PC-9 (cell line): ENCODE measurements around the gene DOCK1. TPM values are rescaled to one million over a fixed set of nuclear protein-coding genes. Genes with fewer than 3 reads are reported as not detected.

Experiments used
- BruUV-seq: library from RNA; stranded (reverse); fragments of 400-500 nt; replicated peaks from 2 replicates; lab custom pipeline; 2021; lab: Mats Ljungman, UMichigan
- CTCF ChIA-PET: fragments of 300-600 bp; sonication (Branson Sonifier 250); formaldehyde crosslinking; loops from one replicate; lab custom pipeline; 2022; ENCODE audit warnings: antibody characterized with exemption; lab: Charles Lee
- POLR2A ChIA-PET: fragments of 300-600 bp; sonication (Branson Sonifier 250); formaldehyde crosslinking; loops from one replicate; lab custom pipeline; 2022; ENCODE audit warnings: antibody characterized with exemption; ENCODE audit not compliant: unreplicated experiment; lab: Charles Lee
- DNase-seq, 2 experiments: peaks; one replicate each; pipeline versions ENCODE4 v3.0.0 to v3.0.0-alpha.2; 2015 to 2022; ENCODE audit warnings: mixed read lengths in 1 of 2
- H2AFZ ChIP-seq: fragments of 200-600 bp; sonication (generic); 2 replicates; pipeline ENCODE4 v1.8.1; 2017; ENCODE audit warnings: antibody characterized with exemption
- H3F3A ChIP-seq: fragments of 200-600 bp; sonication (generic); 2 replicates; pipeline ENCODE4 v1.8.1; 2017; ENCODE audit warnings: antibody characterized with exemption, mild to moderate bottlenecking, low read depth; ENCODE audit not compliant: insufficient read depth
- H3K27ac ChIP-seq: fragments of 200-600 bp; sonication (generic); 2 replicates; pipeline ENCODE4 v1.6.1; 2016; ENCODE audit warnings: mixed run types
- H3K27me3 ChIP-seq: fragments of 200-600 bp; sonication (generic); 2 replicates; pipeline ENCODE4 v1.6.1; 2016; ENCODE audit warnings: low read depth, mixed run types; ENCODE audit not compliant: insufficient read depth
- H3K36me3 ChIP-seq: fragments of 200-600 bp; sonication (generic); 2 replicates; pipeline ENCODE4 v1.6.1; 2016; ENCODE audit warnings: low read depth, mixed run types
- H3K4me1 ChIP-seq: fragments of 200-600 bp; sonication (generic); replicated peaks from 2 replicates; pipeline ENCODE4 v1.6.1; 2016; ENCODE audit warnings: mixed run types; ENCODE audit not compliant: insufficient read depth
- H3K4me2 ChIP-seq: fragments of 200-600 bp; sonication (generic); 2 replicates; pipeline ENCODE4 v1.6.1; 2017; ENCODE audit warnings: mixed run types
- H3K4me3 ChIP-seq: fragments of 200-600 bp; sonication (generic); 2 replicates; pipeline ENCODE4 v1.6.1; 2016; ENCODE audit warnings: mixed run types
- H3K79me2 ChIP-seq: fragments of 200-600 bp; sonication (generic); 2 replicates; pipeline ENCODE4 v1.6.1; 2017; ENCODE audit warnings: low read depth, mixed run types
- H3K9me2 ChIP-seq: fragments of 200-600 bp; sonication (generic); 2 replicates; pipeline ENCODE4 v1.8.1; 2017; ENCODE audit warnings: mild to moderate bottlenecking; ENCODE audit not compliant: insufficient read depth
- H3K9me3 ChIP-seq: fragments of 200-600 bp; sonication (generic); 2 replicates; pipeline ENCODE4 v1.8.1; 2016; ENCODE audit warnings: low read depth; ENCODE audit not compliant: insufficient read depth
- H4K20me1 ChIP-seq: fragments of 200-600 bp; sonication (generic); 2 replicates; pipeline ENCODE4 v1.8.1; 2017; ENCODE audit not compliant: insufficient read depth
- EZH2 ChIP-seq: fragments of 200-600 bp; sonication (generic); IDR thresholded peaks from 2 replicates; pipeline ENCODE4 v1.8.0; 2017; ENCODE audit warnings: antibody characterized with exemption, low read depth
- intact Hi-C: fragments of 100-400 bp; cut with micrococcal nuclease; formaldehyde crosslinking; loops from one replicate; pipeline ENCODE4 v1.10.0; 2022; ENCODE audit not compliant: unreplicated experiment
- total RNA-seq: library from RNA; stranded (reverse); gene quantifications from 2 replicates; pipeline ENCODE4 v1.2.3, GENCODE V29; 2021
- TF ChIP-seq, protein P1 (sequence below): fragments of 200-600 bp; sonication (generic); conservative IDR thresholded peaks from 2 replicates; pipeline ENCODE4 v1.6.1; 2017; ENCODE audit warnings: mixed run types, antibody characterized with exemption, mild to moderate bottlenecking, moderate library complexity

The DOCK1 gene
- total RNA-seq, 1 experiment from 2014 or later = 24.8 TPM

DNA sequence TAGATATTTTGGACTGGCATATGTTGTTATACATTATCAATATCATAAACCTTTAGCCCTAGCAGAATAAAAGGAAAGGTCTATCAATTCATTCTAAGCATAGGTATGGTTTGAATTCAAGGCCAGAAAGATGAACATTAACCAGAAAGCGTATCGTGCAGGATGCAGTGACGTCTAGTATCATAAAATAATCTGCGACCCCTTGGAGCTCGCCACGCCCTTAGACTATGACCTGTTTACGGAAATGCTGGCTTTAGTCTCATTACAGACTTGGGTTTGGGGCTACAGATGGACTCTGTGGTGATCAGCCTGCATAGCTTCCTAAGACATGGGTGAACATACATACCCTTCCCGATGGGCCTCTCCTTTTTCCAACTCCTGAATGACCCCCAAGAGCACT, 269.6 kb downstream of the DOCK1 start:
- no TSS peak for BruUV-seq
- intact Hi-C loops = no loop called here

DNA sequence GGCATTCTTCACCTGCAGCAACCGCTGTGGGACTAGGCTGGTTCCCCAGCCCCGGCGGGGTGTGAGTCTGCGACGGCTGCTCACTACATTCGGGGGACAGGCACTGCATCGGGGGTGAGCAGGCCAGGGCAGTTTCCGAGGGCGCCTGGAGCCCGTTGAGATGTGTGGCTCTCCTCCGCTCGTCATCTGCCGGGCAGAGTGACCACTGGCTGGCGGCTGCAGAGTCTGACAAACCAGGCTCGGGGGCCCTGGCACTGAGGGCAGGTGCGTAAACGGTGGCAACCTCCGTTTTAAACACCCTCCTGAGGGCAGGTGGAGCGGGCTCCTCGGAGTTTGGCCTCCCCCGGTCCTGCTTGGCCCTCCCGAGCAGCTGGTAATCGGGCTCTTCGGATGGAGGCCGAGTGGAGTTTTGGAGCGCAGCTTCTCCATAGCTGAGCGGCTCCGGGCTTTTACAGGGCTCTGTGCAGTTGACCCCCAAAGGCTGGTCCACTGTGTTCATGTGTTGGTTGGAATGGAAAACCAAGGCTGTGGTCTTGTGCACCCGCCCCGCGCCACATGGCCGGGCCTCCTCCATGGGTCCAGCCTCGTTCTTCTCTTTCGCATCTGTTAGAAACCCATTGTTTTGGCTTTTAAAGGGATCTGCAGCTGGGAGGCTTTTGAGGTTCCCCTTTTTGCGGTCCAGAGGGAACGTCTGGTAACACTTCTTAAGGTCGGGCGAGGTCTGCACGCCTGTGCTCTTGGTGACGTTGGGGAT, 270.3 kb downstream of the DOCK1 start:
- intact Hi-C loops = no loop called here
- H3K9me3 ChIP-seq = no peaks in the 10 kb centered on the region
- H4K20me1 ChIP-seq = no peaks in the 10 kb centered on the region
- H3K9me2 ChIP-seq = no peaks in the 10 kb centered on the region
- no peaks in the 10 kb centered on the region for H3K36me3 ChIP-seq
- H3K79me2 ChIP-seq = no peaks in the 10 kb centered on the region
- POLR2A ChIA-PET = no interaction called here
- TF ChIP-seq, protein P1, sequence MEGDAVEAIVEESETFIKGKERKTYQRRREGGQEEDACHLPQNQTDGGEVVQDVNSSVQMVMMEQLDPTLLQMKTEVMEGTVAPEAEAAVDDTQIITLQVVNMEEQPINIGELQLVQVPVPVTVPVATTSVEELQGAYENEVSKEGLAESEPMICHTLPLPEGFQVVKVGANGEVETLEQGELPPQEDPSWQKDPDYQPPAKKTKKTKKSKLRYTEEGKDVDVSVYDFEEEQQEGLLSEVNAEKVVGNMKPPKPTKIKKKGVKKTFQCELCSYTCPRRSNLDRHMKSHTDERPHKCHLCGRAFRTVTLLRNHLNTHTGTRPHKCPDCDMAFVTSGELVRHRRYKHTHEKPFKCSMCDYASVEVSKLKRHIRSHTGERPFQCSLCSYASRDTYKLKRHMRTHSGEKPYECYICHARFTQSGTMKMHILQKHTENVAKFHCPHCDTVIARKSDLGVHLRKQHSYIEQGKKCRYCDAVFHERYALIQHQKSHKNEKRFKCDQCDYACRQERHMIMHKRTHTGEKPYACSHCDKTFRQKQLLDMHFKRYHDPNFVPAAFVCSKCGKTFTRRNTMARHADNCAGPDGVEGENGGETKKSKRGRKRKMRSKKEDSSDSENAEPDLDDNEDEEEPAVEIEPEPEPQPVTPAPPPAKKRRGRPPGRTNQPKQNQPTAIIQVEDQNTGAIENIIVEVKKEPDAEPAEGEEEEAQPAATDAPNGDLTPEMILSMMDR = no peak
- TF ChIP-seq EZH2 = no peak
- no peak for DNase-seq
- H3K4me1 ChIP-seq = no peaks in the 10 kb centered on the region
- H3F3A ChIP-seq = no peaks in the 10 kb centered on the region
- H3K27ac ChIP-seq = no peak overlapping the region
- H2AFZ ChIP-seq = no peak overlapping the region
- no peak overlapping the region for H3K4me3 ChIP-seq
- CTCF ChIA-PET = no interaction called here
- BruUV-seq = no TSS peak
- H3K4me2 ChIP-seq = no peak overlapping the region
- no peaks in the 10 kb centered on the region for H3K27me3 ChIP-seq

More for the DNA sequence above, 269.6 kb downstream of the DOCK1 start:
- POLR2A ChIA-PET = no interaction called here
- TF ChIP-seq, protein P1 = no peak
- no peak for TF ChIP-seq EZH2
- Histone ChIP-seq H3K79me2 (no peaks in the 10 kb centered on the region), H3K9me2 (no peaks in the 10 kb centered on the region), H3K4me2 (no peak overlapping the region), H3K36me3 (no peaks in the 10 kb centered on the region), H3K9me3 (no peaks in the 10 kb centered on the region), H3K27ac (no peak overlapping the region), H2AFZ (no peak overlapping the region), H3K27me3 (no peaks in the 10 kb centered on the region), H3K4me1 (no peaks in the 10 kb centered on the region), H3K4me3 (no peak overlapping the region), H4K20me1 (no peaks in the 10 kb centered on the region), H3F3A (no peaks in the 10 kb centered on the region)
- DNase-seq = no peak
- CTCF ChIA-PET = no interaction called here

DNA sequence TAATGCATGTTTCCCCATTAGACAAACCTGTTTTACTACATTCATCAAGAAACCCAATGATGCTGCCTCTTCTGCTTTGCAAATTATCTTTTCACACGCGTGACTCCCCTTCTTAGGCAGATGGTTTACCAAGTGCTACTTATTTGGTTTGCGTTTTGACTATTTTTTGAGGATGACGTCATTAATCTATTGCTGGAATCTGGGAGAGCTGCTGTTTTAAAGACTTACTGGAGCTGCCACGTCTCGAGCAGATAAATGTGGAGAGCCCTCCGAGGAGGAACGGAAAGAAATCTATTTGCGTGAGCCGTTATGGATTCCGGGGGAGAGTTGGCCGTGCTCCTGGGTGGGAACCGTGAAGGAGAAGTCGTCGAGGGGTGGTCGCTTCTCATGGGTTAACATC, 271.4 kb downstream of the DOCK1 start:
- no peaks in the 10 kb centered on the region for H3K4me1 ChIP-seq
- H3K36me3 ChIP-seq = no peaks in the 10 kb centered on the region
- no peaks in the 10 kb centered on the region for H3F3A ChIP-seq
- H3K9me3 ChIP-seq = no peaks in the 10 kb centered on the region
- POLR2A ChIA-PET = no interaction called here
- H3K79me2 ChIP-seq = no peaks in the 10 kb centered on the region
- no peak for DNase-seq
- H3K9me2 ChIP-seq = no peaks in the 10 kb centered on the region
- intact Hi-C loops = no loop called here
- TF ChIP-seq EZH2 = no peak
- TF ChIP-seq, protein P1 = no peak
- no peak overlapping the region for H3K27ac ChIP-seq
- no peak overlapping the region for H3K4me3 ChIP-seq
- no peaks in the 10 kb centered on the region for H4K20me1 ChIP-seq
- no TSS peak for BruUV-seq
- H3K4me2 ChIP-seq = no peak overlapping the region
- H3K27me3 ChIP-seq = no peaks in the 10 kb centered on the region
- H2AFZ ChIP-seq = no peak overlapping the region
- CTCF ChIA-PET = no interaction called here
